Measurements from ENCODE around the gene MEOX1. TPM values are rescaled to one million over a fixed set of nuclear protein-coding genes. Genes with fewer than 3 reads are reported as not detected.

MEOX1 gene
- total RNA-seq, 1 donor from 2014 or later: not detected

- Mint-ChIP-seq H3K4me3 (ENCODE audit: unreplicated experiment) (no peak overlapping the region), H3K4me1 (ENCODE audit: low read depth, unreplicated experiment) (peaks cover 22% of the 10 kb centered on the region), H3K36me3 (ENCODE audit: low read depth, unreplicated experiment) (no peaks in the 10 kb centered on the region), H3K27me3 (ENCODE audit: low read depth, unreplicated experiment) (peaks cover 11% of the 10 kb centered on the region), H3K27ac (ENCODE audit: unreplicated experiment) (no peak overlapping the region), H3K9me3 (ENCODE audit: unreplicated experiment) (no peaks in the 10 kb centered on the region)
- H3K27me3 ChIP-seq (ENCODE audit: insufficient read depth, low read length): peaks cover 3% of the 10 kb centered on the region
- no peaks in the 10 kb centered on the region for H4K20me1 ChIP-seq (ENCODE audit: insufficient read depth, low read length)
- peaks cover 15% of the 10 kb centered on the region for H3K4me1 ChIP-seq (ENCODE audit: insufficient read depth, low read length)
- no peak for FAIRE-seq
- H3K9me3 ChIP-seq (ENCODE audit: insufficient read depth, low read depth, low read length): no peaks in the 10 kb centered on the region
- H3K4me3 ChIP-seq (ENCODE audit: insufficient read depth, low read depth, low read length): no peak overlapping the region
- no peak overlapping the region for H3K9ac ChIP-seq (ENCODE audit: low read length)
- no peaks in the 10 kb centered on the region for H3K79me2 ChIP-seq (ENCODE audit: insufficient read depth, low read length)
- no peak for TF ChIP-seq EZH2 (IDR thresholded peaks at IDR 0.05; ENCODE audit: insufficient read depth, low read length)
- TF ChIP-seq, protein P1, sequence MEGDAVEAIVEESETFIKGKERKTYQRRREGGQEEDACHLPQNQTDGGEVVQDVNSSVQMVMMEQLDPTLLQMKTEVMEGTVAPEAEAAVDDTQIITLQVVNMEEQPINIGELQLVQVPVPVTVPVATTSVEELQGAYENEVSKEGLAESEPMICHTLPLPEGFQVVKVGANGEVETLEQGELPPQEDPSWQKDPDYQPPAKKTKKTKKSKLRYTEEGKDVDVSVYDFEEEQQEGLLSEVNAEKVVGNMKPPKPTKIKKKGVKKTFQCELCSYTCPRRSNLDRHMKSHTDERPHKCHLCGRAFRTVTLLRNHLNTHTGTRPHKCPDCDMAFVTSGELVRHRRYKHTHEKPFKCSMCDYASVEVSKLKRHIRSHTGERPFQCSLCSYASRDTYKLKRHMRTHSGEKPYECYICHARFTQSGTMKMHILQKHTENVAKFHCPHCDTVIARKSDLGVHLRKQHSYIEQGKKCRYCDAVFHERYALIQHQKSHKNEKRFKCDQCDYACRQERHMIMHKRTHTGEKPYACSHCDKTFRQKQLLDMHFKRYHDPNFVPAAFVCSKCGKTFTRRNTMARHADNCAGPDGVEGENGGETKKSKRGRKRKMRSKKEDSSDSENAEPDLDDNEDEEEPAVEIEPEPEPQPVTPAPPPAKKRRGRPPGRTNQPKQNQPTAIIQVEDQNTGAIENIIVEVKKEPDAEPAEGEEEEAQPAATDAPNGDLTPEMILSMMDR (IDR thresholded peaks at IDR 0.05; ENCODE audit: insufficient read depth, low read depth, low read length): no peak
- H3K36me3 ChIP-seq (ENCODE audit: insufficient read depth, low read length): no peaks in the 10 kb centered on the region
- no peak overlapping the region for H2AFZ ChIP-seq (ENCODE audit: low read depth, low read length)
- H3K27ac ChIP-seq (ENCODE audit: low read depth, low read length): no peak overlapping the region
- H3K4me2 ChIP-seq (ENCODE audit: low read length): no peak overlapping the region
- DNase-seq (ENCODE audit: low read depth): peak; percentile 54
Measured at GRCh38 chr17:43601280-43602039, 60.3 kb downstream of the MEOX1 start.

- FAIRE-seq (no peak), DNase-seq (ENCODE audit: low read depth) (peak; percentile 72)
- Histone ChIP-seq H3K9me3 (ENCODE audit: insufficient read depth, low read depth, low read length) (no peaks in the 10 kb centered on the region), H3K79me2 (ENCODE audit: insufficient read depth, low read length) (no peaks in the 10 kb centered on the region), H3K36me3 (ENCODE audit: insufficient read depth, low read length) (no peaks in the 10 kb centered on the region), H2AFZ (ENCODE audit: low read depth, low read length) (no peak overlapping the region), H3K27ac (ENCODE audit: low read depth, low read length) (no peak overlapping the region), H3K4me1 (ENCODE audit: insufficient read depth, low read length) (peaks cover 20% of the 10 kb centered on the region), H3K4me3 (ENCODE audit: insufficient read depth, low read depth, low read length) (no peak overlapping the region), H3K9ac (ENCODE audit: low read length) (no peak overlapping the region), H3K27me3 (ENCODE audit: insufficient read depth, low read length) (no peaks in the 10 kb centered on the region), H3K4me2 (ENCODE audit: low read length) (no peak overlapping the region), H4K20me1 (ENCODE audit: insufficient read depth, low read length) (no peaks in the 10 kb centered on the region)
- Mint-ChIP-seq H3K27me3 (ENCODE audit: low read depth, unreplicated experiment) (peaks cover 7% of the 10 kb centered on the region), H3K9me3 (ENCODE audit: unreplicated experiment) (no peaks in the 10 kb centered on the region), H3K27ac (ENCODE audit: unreplicated experiment) (no peak overlapping the region), H3K4me3 (ENCODE audit: unreplicated experiment) (no peak overlapping the region), H3K36me3 (ENCODE audit: low read depth, unreplicated experiment) (no peaks in the 10 kb centered on the region), H3K4me1 (ENCODE audit: low read depth, unreplicated experiment) (peaks cover 21% of the 10 kb centered on the region)
- no peak for TF ChIP-seq EZH2 (IDR thresholded peaks at IDR 0.05; ENCODE audit: insufficient read depth, low read length)
- TF ChIP-seq, protein P1 (IDR thresholded peaks at IDR 0.05; ENCODE audit: insufficient read depth, low read depth, low read length): no peak
Measured at GRCh38 chr17:43599835-43600234, 61.9 kb downstream of the MEOX1 start.

DNA sequence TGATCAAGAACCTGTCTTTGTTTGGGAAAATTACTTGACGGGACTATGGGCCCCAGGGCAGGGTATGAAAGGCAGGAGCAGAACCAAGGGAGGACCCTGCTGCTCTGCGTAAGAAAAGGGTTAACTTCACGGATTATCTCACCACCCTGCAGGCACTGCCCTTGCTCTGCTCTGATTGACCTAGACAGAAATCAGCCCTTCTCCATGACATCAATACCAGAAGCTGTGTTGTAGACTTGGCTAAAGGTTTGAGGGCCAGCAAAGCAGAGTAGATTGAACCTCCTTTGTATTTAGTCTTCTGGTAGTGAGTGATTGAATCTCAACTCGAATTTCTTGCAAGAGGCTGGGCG lies 62.7 kb downstream of the MEOX1 start:
- Histone ChIP-seq H3K27me3 (ENCODE audit: insufficient read depth, low read length) (no peaks in the 10 kb centered on the region), H3K27ac (ENCODE audit: low read depth, low read length) (no peak overlapping the region), H3K9ac (ENCODE audit: low read length) (no peak overlapping the region), H3K4me3 (ENCODE audit: insufficient read depth, low read depth, low read length) (no peak overlapping the region), H4K20me1 (ENCODE audit: insufficient read depth, low read length) (no peaks in the 10 kb centered on the region), H2AFZ (ENCODE audit: low read depth, low read length) (no peak overlapping the region), H3K9me3 (ENCODE audit: insufficient read depth, low read depth, low read length) (no peaks in the 10 kb centered on the region), H3K4me1 (ENCODE audit: insufficient read depth, low read length) (peaks cover 20% of the 10 kb centered on the region), H3K79me2 (ENCODE audit: insufficient read depth, low read length) (no peaks in the 10 kb centered on the region), H3K4me2 (ENCODE audit: low read length) (no peak overlapping the region), H3K36me3 (ENCODE audit: insufficient read depth, low read length) (no peaks in the 10 kb centered on the region)
- H3K27ac Mint-ChIP-seq (ENCODE audit: unreplicated experiment): no peak overlapping the region
- DNase-seq (ENCODE audit: low read depth) (no peak), FAIRE-seq (no peak)
- TF ChIP-seq, protein P1 (IDR thresholded peaks at IDR 0.05; ENCODE audit: insufficient read depth, low read depth, low read length): no peak
- TF ChIP-seq EZH2 (IDR thresholded peaks at IDR 0.05; ENCODE audit: insufficient read depth, low read length): no peak
- no peak overlapping the region for H3K4me3 Mint-ChIP-seq (ENCODE audit: unreplicated experiment)
- H3K27me3 Mint-ChIP-seq (ENCODE audit: low read depth, unreplicated experiment): peaks cover 7% of the 10 kb centered on the region
- H3K36me3 Mint-ChIP-seq (ENCODE audit: low read depth, unreplicated experiment): peaks cover 2% of the 10 kb centered on the region
- peaks cover 14% of the 10 kb centered on the region for H3K4me1 Mint-ChIP-seq (ENCODE audit: low read depth, unreplicated experiment)
- no peaks in the 10 kb centered on the region for H3K9me3 Mint-ChIP-seq (ENCODE audit: unreplicated experiment)
